GM19025 (cell line): ENCODE results near the gene HSPBP1.

Experiments
- ATAC-seq: cut with Tn5 transposase; IDR thresholded peaks from one replicate; pipeline ENCODE4 v1.9.1; 2021; ENCODE audit warnings: mild to moderate bottlenecking, low read depth, moderate library complexity; ENCODE audit not compliant: unreplicated experiment

The HSPBP1 gene

DNA sequence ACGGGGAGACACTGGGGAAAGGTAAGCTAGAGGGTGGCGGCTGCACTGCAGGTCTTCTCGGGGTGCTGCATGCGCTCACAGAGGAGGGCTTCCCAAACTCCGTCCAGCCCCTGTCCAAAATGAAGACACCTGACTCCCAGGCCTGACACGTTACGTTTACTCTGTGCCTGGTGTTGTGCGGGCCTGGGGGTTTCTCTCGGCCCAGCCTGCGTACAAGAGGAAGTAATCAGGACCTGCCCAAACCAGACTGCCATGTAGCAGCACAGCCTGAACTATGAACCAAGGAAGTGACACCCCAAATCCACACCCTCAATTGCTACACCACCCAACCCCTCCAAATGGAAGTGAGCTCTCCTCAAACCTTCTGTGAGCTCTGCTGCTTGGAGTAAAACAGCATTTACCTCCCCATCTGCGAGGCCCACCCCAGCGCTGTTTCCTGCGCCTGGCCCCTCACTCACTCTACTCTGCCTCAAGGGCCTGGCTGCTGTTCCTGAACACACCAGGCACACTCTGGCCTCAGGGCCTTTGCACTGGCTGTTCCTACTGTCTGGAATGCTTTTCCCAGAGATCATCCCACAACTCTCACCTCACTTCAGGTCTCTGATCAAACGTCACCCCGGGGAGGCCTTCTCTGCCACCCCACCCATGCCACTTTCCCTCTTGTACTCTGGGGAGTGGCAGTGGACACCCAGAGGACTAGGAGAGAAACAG lies 3.0 kb downstream of the HSPBP1 start:
- no peak for ATAC-seq

DNA sequence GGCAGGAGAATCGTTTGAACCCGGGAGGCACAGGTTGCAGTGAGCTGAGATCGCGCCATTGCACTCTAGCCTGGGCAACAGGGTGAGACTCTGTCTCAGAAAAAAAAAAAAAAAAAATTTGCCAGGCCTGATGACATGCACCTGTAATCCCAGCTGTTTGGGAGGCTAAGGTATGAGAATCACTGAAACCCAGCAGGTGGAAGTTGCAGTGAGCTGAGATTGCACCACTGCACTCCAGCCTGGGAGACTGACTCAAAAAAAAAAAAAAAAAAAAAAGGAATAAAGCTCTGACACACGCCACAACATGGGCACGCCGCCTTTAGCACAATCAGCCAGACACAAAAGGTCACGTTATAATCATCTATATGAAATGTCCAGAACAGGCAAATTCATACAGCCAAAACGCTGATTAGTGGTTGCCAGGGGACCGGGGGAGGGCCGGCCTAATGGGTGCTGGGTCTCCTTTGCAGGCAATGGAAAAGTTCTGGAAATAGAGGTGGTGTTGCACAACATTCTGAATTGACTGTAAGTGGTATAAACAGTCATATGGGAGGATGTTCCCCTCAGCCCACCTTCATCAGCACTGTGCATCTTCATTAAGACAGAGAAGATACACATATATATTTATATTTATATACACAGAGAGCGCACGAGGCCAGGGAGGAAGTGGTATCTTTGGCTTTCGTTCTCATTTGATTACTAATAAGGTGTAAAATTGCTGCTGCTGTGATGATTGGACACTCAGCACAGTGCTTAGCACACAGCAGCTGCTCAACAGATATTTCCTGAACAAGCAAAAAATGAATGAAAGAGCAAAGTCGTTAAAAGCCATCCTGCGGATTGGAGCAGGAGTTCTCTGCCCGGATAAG lies 3.8 kb downstream of the HSPBP1 start:
- ATAC-seq = peak; percentile 54

DNA sequence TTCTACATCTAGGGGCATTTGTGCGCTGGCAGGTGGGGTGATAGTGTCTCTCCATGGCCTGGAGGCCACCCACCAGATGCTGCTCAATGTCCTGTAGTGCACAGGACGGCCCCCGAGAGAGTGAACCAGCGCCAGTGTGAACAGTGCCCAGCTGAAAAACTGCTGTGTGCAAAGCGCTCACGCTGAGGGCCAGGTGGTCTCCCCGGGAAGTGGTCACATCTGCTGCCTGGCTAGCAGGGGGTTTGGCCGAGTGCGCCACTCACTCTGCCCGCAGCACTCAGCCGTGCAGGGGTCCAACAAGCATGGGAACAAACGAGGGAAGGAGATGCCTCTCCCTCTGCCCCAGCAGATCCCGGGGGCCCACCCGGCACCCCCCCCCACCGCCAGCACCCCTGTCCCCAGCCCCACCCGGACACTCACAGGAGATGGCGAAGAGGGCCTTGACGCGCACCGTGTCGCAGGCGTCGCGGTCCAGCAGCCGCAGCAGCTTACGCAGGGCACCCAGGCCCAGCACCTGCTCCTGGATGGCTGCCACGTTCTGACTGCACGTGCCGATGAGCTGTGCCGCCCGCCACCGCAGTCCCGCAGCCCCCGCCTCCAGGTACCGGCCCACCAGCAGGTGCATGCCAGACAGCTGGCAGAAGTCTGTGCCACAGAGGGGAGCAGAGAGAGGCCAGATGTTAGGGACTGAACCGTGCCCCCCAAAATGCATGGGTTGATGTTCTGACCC lies 5.8 kb downstream of the HSPBP1 start:
- no peak for ATAC-seq

DNA sequence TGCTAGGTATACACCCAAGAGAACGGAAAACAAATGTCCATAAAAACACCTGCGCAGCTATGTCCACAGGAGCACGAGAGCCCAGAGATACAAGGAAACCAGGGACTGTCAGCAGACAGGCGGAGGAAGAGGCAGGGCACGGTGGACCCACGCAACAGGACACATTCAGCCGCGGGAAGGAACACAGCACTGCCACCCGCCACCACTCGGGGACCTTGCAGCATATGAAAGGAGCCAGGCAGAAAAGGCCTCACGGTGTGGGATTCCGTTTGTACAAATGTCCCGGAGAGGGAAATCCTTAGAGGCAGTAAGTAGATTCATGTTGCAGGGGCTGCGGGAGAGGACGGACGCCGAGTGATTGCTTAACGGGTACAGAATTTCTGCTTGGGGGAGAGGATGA lies 7.8 kb downstream of the HSPBP1 start:
- no peak for ATAC-seq

DNA sequence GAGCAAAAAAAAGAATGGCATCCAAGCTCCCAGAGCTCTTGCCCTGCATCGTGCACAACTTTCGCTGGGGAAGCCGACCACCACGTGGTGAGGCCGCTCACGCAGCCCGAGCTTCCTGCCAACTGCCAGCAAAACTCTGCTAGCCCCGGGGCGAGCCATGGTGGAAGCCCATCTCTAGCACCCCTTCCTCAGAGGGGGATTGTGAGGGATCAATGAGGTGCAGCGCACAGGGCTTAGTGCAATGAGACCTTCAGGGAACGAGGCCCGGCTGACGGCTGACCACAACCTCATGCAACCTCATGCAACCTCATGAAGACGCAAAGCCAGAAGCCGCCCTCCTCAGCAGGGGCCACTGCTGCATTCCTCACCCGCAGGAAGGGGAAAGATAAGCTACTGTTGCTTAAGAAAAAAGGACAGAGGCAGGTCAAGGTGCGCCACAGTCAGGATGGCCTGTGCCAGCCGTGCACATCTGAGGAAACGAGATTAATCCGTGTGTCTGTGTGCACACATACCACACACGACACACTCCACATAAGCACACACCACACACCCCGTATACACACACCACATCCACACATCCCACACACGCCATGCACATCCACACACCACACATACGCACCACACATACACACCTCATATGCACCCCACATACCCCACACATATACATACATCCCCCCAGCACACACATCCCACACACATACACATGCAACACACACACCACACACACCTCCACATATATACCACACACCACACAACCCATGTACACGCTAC lies 9.6 kb downstream of the HSPBP1 start:
- no peak for ATAC-seq

DNA sequence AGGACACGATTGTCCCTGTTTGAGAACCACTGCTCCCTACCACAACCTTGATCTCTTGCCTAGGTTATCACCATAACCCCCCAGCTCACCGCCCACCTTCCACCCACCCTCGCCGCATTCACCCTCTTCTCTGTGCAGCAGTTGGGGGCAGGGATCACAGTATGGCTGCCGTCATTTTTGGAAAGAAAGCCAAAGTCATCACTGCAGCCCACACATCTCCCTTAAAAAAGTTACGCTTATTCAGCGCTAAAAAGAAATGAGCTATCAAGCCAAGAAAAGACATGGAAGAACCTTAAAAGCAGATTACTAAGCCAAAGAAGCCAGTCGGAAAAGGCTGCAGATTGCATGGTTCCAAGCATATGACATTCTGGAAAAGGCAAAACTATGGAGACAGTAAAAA lies 10.6 kb downstream of the HSPBP1 start:
- ATAC-seq = no peak

DNA sequence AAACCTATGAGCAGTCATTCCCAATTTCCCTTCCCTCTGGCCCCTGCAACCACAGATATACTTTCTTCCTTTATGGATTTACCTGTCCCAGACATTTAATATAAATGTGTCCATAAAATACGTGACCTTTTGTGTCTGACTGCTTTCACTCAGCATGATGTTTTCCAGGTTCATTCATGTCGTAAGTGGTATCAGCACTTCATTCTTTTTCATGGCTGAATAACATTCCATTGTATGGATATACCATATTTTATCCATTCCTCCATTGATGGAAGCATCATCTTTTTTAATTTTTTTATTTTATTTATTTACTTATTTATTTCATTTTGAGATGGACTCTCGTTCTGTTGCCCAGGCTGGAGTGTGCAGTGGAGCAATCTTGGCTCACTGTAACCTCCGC lies 13.1 kb downstream of the HSPBP1 start:
- no peak for ATAC-seq

DNA sequence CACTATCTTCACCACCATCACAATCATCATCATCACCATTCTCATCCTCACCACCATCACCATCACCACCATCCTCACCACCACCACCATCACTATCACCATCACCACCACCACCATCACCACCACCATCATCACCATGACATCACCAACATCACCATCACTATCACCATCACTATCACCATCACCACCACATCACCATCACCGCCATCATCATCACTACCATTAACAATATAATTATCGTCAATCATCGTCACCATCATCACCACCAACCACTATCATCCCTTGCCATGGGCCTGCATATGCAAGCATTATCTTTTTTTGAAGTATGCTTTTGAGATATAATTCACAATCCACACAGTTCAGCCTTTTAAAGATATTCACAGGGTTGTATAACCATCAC lies 13.5 kb downstream of the HSPBP1 start:
- no peak for ATAC-seq

DNA sequence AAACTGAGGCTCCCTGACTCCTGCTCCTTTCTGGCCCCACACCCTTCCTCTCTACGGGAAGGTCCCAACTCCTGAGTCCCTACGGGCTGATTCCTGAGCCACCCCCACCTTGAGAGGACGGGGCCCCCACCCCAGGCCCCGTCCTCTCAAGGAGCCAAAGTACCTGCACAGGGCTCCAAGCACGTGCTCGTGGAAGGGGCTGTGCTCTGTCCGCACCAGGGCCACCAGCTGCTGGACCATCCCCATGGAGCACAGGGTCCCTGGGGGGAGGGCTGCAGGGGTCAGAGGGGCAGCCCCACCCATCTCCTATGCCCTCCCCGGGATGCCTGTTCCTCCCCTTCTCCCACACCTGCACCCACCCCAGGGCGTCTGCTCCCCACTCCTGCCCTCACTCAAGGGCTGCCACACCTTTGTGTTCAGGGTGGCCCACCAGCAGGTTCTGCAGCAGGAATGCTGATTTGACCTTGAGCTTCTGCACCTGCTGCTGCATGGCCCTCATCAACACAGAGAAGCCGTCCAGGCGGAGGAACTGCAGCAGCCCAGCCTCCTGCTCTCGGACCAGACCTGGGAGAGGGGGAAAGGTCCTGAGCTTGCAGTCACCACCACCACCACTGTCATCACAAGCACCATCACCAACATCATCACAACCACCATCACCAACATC lies 14.1 kb downstream of the HSPBP1 start:
- ATAC-seq = no peak

DNA sequence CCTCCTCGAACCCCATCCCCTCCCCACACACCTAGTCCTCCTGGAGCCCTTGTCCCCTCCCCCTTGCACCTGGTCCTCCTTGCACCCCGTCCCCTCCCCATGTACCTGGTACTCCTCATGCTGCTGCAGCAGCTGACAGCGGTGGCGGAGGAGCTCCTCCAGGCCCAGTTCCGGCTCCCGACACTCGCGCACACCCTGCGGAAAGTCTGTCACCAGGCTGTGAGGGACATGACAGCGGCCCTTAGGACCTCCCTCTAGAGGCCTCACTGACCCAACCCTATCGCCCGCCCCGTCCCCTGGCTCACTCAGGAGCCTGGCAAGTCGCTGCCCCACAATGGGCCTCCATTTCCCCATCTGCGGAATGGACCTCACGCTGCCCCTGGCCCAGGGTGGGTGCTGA lies 14.7 kb downstream of the HSPBP1 start:
- no peak for ATAC-seq

DNA sequence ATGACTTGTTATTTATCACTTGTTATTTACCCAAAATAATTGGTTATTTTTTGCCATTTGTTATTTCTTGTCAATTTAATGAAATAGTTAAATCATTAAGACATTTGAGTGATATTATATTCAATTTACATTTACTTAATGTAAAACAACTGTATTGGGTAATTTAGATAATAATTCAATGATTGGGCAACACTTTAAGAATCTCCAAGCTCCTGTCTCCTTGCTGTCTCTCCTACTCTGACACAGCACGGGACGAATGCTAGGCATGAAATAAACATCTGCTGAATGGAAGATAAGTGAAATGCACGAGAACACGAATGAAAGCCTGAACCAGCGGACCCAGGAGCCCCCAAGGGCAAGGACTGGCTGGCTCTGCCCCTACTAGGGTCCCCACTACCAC lies 15.4 kb downstream of the HSPBP1 start:
- ATAC-seq = no peak

DNA sequence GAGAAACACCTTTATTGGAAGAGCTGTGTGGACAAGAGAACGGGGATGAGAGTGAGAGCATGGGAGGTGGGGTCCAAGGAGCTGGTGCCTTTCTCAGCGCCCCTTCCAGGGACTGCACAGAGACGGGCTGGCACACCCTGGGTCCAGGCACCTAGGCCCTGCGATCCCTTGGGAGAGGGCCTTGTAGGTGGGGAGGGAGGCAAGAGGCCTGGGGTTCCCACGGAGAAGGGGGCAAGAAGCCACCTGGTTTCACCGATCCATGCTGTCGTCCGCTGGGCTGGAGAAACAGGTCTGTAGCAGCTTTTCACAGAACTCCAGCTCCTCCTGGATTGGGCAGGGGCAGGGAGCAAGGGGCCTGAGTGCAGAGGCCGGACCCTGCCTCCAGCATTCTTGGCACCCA lies 17.6 kb downstream of the HSPBP1 start:
- ATAC-seq = no peak

DNA sequence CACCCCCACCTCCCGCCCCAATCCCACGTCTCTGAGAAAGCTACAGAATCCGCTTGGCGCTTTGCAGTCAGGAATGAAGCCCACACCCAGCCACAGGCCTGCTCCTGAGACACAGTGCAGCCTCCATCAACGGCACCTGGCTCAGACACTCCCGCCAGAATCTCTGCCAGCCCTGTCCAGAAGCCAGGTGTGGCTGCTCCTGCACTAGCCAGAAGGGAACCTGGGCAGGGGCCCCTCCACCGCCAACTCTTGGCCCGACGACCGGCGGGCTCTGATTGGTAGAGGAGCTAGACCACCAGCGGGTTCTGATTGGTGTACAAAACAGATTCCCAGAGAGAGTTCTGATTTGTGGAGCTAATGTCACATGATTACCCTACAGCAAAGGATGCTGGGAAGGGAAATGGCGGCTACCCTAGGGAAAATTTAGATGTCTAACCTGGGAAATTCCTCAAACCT lies 18.2 kb downstream of the HSPBP1 start:
- no peak for ATAC-seq

DNA sequence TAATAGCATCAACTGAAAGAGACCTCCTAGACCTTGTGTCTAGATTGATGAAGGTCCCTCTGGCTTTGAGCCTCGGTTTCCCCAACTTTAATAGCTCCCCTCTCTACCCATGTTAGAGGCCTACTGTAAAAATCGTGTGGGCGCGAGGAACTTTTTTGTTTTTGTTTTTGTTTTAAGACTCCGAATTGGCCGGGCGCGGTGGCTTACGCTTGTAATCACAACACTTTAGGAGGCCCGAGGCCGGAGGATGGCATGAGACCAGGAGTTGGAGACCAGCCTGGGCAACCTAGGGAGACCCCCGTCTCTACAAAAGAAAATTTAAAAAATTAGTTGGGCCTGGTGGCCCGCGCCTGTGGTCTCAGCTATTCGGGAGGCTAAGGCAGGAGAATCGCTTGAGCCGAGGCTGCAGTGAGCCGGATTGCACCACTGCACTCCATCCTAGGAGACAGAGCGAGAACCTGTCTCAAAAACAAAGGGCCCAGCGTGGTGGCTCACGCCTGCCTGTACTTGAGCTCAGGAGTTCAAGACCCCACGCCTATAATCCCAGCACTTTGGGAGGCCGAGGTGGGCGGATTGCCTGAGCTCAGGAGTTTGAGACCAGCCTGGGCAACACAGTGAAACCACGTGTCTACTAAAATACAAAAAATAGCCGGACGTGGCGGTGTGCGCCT lies 20.2 kb downstream of the HSPBP1 start:
- ATAC-seq = no peak

DNA sequence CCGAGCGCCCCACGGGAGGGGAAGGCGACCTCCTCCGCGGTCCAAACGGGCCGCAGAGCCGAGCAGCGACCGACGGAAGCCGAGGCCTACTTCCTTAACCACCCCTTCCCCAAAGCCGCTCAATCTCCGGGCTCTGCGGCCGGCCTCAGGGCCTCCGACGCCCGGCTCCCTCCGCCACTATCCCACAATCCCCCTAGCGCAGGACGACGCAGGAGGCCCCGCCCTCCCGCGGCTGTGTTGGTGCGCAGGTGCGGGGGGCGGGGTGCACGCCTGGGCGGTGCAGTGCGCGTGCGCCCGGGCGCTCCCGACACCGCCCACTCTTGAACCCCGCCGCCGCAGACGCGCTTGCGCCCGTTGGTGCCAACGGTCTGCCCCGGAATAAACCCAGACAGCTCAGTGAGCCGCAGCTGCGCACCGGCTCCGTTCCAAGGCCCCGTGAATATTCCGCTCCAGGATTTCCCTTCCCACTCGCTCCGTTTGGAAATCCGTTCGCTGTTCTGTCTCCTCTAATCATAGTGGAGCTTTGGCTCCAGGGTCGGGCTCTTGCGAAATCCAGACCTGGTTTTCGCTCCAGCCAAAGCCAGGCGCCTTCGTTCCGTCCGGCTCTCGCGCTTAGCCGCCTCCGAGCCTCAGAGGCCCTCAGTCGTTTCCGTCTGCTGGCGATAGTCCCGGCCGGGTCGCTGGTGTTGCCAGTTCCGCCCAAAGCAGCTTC lies 20.9 kb downstream of the HSPBP1 start, which contains the start of gene PPP6R1:
PPP6R1 (minus strand) TSS at position 190 of the 712 bp plus-strand sequence. CDS start 11,914 bp downstream, outside the sequence.
- ATAC-seq = peak; percentile 69

DNA sequence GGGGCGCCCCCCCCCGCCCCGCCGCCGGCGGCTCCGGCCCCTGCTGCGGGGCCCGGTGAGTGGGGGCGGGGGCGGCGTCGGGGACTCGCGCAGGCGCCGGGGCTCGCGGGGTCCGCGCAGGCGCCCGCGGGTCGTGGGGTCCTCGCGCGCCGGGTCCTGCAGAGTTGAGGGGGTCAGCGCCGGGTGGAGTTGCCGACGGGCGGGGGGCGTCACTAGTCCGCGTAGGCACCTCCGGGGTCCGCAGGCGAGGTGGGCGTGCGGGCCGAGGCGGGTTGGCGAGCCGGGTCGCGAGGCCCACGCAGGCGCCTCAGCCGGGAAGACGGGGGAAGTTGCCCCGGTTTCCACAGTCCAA lies 21.5 kb downstream of the HSPBP1 start:
- peak; percentile 4 for ATAC-seq

DNA sequence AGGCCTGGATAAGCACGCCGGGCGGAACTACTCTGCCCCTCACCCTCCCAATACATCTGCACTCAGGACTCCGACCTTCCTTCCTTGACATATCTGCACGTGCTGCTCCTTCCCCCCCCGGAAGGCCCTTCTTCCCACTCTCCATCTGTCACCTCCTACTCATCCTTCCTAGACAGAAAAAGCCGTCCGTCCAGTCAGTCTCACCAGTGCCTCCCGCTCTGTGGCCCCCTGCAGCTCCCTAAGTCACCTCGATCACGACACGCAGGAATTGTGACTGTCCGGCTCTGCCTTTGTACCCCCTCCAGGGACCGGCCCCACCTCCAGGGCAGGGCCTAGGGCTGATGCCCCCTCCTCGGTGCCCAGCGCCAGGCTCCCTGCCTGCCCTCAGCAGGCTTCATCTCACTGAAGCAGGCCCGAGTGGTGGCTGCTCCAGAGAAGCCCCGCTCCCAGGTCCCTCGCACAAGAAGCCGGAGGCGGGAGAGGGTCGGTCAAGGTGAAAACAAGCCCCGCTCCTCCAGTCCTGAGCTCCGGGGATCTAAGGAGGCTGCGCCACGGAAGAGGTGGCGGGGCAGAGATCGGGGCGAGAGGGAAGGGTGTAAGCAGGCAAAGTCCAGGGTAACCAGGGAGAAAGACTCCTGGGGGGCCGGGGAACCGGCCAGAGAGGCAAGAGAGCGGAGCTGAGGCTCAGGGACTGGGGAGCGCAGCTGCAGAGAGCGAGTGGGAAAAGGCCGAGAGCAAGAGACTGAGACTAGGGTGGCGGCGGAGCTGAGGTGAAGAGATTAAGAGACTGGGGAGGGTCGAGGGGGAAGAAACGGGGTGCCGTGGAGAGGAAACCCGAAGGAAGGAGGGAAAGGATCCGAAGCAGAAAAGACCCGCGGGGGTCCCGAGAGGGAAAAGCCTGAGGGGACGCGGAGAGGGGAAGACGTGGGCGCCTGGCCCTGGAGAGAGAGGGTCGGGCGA lies 22.2 kb downstream of the HSPBP1 start:
- ATAC-seq = no peak
